SK-N-SH (cell line): ENCODE measurements around the gene CNEP1R1. TPM values are rescaled to one million over a fixed set of nuclear protein-coding genes. Genes with fewer than 3 reads are reported as not detected.

Experiments used
- CTCF ChIA-PET: fragments of 300-600, 350-600 bp; formaldehyde crosslinking; extraction: SDS; loops from one replicate; lab custom pipeline; 2021; lab: Yijun Ruan, JAX
- POLR2A ChIA-PET: fragments of 350-600 bp; sonication (Branson Sonifier 250); formaldehyde crosslinking; extraction: SDS; loops from one replicate; lab custom pipeline; 2020; ENCODE audit warnings: antibody characterized with exemption, inconsistent platforms; lab: Yijun Ruan, JAX
- DNase-seq: peaks from one replicate; pipeline ENCODE4 v3.0.0; 2012
- H2AFZ ChIP-seq: fragments of 200-600 bp; sonication (generic); 2 replicates; pipeline ENCODE4 v1.8.1; 2016; ENCODE audit warnings: antibody characterized with exemption, mild to moderate bottlenecking, low read depth
- H3F3A ChIP-seq: fragments of 200-600 bp; sonication (generic); replicated peaks from 2 replicates; pipeline ENCODE3; 2016; ENCODE audit warnings: antibody characterized with exemption, mild to moderate bottlenecking; ENCODE audit not compliant: insufficient read depth
- H3K27ac ChIP-seq, 2 experiments: fragments of 200-500 bp in 1 of 2; fragments of 200-600 bp in 1 of 2; sonication (Bioruptor generic) in 1 of 2; sonication (generic), shearing (Covaris generic) in 1 of 2; 2 replicates each; pipeline versions ENCODE4 v1.5.1 to v1.6.1; 2014 to 2016; ENCODE audit warnings: low read depth in 2 of 2, inconsistent platforms in 1 of 2, low read length in 1 of 2, mild to moderate bottlenecking in 1 of 2, mixed read lengths in 1 of 2
- H3K27me3 ChIP-seq: fragments of 200-600 bp; sonication (generic), shearing (Covaris generic); 2 replicates; pipeline ENCODE4 v1.6.1; 2016; ENCODE audit warnings: mixed run types; ENCODE audit not compliant: insufficient read depth
- H3K36me3 ChIP-seq, 2 experiments: fragments of 200-500 bp in 1 of 2; fragments of 200-600 bp in 1 of 2; sonication (Bioruptor generic) in 1 of 2; sonication (generic) in 1 of 2; replicated peaks in 1 of 2; 2 replicates each; pipeline versions ENCODE3 to v1.5.1; 2014 to 2016; ENCODE audit warnings: low read length in 1 of 2, mild to moderate bottlenecking in 1 of 2; ENCODE audit not compliant: insufficient read depth in 2 of 2, control insufficient read depth in 1 of 2
- H3K4me1 ChIP-seq, 2 experiments: fragments of 200-500 bp in 1 of 2; fragments of 200-600 bp in 1 of 2; sonication (Bioruptor generic) in 1 of 2; sonication (generic), shearing (Covaris generic) in 1 of 2; 2 replicates each; pipeline versions ENCODE4 v1.5.1 to v1.6.1; 2014 to 2016; ENCODE audit warnings: low read depth in 1 of 2, low read length in 1 of 2, mixed run types in 1 of 2; ENCODE audit not compliant: insufficient read depth in 2 of 2, control insufficient read depth in 1 of 2
- H3K4me2 ChIP-seq: fragments of 200-600 bp; sonication (generic), shearing (Covaris generic); 2 replicates; pipeline ENCODE4 v1.6.1; 2017; ENCODE audit warnings: mixed run types
- H3K4me3 ChIP-seq, 2 experiments: fragments of 200-500 bp in 1 of 2; fragments of 200-600 bp in 1 of 2; sonication (Bioruptor generic) in 1 of 2; sonication (generic), shearing (Covaris generic) in 1 of 2; 2 replicates each; pipeline versions ENCODE4 v1.5.1 to v1.8.1; 2014 to 2016; ENCODE audit warnings: low read depth in 2 of 2, inconsistent platforms in 1 of 2, low read length in 1 of 2, mild to moderate bottlenecking in 1 of 2, mixed read lengths in 1 of 2, moderate library complexity in 1 of 2
- H3K79me2 ChIP-seq: fragments of 200-600 bp; sonication (generic); 2 replicates; pipeline ENCODE4 v1.8.1; 2017; ENCODE audit warnings: mild to moderate bottlenecking; ENCODE audit not compliant: insufficient read depth
- H3K9ac ChIP-seq: fragments of 200-600 bp; sonication (generic); 2 replicates; pipeline ENCODE4 v1.6.1; 2017; ENCODE audit warnings: mixed run types
- H3K9me2 ChIP-seq: fragments of 200-600 bp; sonication (generic); 2 replicates; pipeline ENCODE4 v1.6.1; 2017; ENCODE audit warnings: mixed run types
- H3K9me3 ChIP-seq: fragments of 200-600 bp; sonication (generic); 2 replicates; pipeline ENCODE4 v1.6.1; 2017; ENCODE audit warnings: mixed run types, mild to moderate bottlenecking, moderate library complexity
- H4K20me1 ChIP-seq: fragments of 200-600 bp; sonication (generic); 2 replicates; pipeline ENCODE4 v1.6.1; 2017; ENCODE audit warnings: mild to moderate bottlenecking, mixed run types; ENCODE audit not compliant: insufficient read depth
- CHD2 ChIP-seq: fragments of 150-350 bp; IDR thresholded peaks from 2 replicates; pipeline ENCODE4 v1.6.1; 2018; ENCODE audit warnings: low read length; ENCODE audit not compliant: partially characterized antibody
- EP300 ChIP-seq, 2 experiments: IDR thresholded peaks; 2 replicates each; pipeline versions ENCODE4 v1.4.0 to v1.6.1; 2012; ENCODE audit warnings: borderline replicate concordance in 1 of 2, low read depth in 1 of 2, low read length in 1 of 2
- GATA2 ChIP-seq: sonication (generic); formaldehyde crosslinking; IDR thresholded peaks from 2 replicates; pipeline ENCODE4 v1.5.0; 2020; ENCODE audit warnings: mild to moderate bottlenecking, missing genetic modification reagents
- IRF3 ChIP-seq: fragments of 150-350 bp; IDR thresholded peaks from 2 replicates; pipeline ENCODE4 v1.6.1; 2016; ENCODE audit warnings: mild to moderate bottlenecking, low read depth, low read length
- JUND ChIP-seq: IDR thresholded peaks from 2 replicates; pipeline ENCODE4 v1.4.0; 2012
- MAX ChIP-seq: IDR thresholded peaks from 2 replicates; pipeline ENCODE4 v1.4.0; 2012; ENCODE audit warnings: low read depth
- MXI1 ChIP-seq: IDR thresholded peaks from 2 replicates; pipeline ENCODE4 v1.6.1; 2012; ENCODE audit warnings: mild to moderate bottlenecking, low read depth, low read length, improper control_type of control experiment
- NFIC ChIP-seq: IDR thresholded peaks from 2 replicates; pipeline ENCODE4 v1.4.0; 2012; ENCODE audit warnings: borderline replicate concordance
- NRF1 ChIP-seq: IDR thresholded peaks from 2 replicates; pipeline ENCODE4 v1.6.1; 2012; ENCODE audit warnings: low read depth, mild to moderate bottlenecking, low read length
- PBX3 ChIP-seq: IDR thresholded peaks from 2 replicates; pipeline ENCODE4; 2012
- POLR2AphosphoS5 ChIP-seq: IDR thresholded peaks from 2 replicates; pipeline ENCODE4 v1.6.1; 2012; ENCODE audit warnings: low read depth, low read length
- RAD21 ChIP-seq: IDR thresholded peaks from 2 replicates; pipeline ENCODE4 v1.6.1; 2012; ENCODE audit warnings: mild to moderate bottlenecking, low read length
- RCOR1 ChIP-seq: fragments of 150-350 bp; IDR thresholded peaks from 2 replicates; pipeline ENCODE4 v1.6.1; 2017; ENCODE audit warnings: antibody characterized with exemption, low read length
- RFX5 ChIP-seq: IDR thresholded peaks from 2 replicates; pipeline ENCODE4 v1.6.1; 2012; ENCODE audit warnings: mild to moderate bottlenecking, improper control_type of control experiment, low read length
- SMC3 ChIP-seq: IDR thresholded peaks from 2 replicates; pipeline ENCODE4 v1.6.1; 2012; ENCODE audit warnings: low read depth, low read length, improper control_type of control experiment
- TAF1 ChIP-seq: IDR thresholded peaks from 2 replicates; pipeline ENCODE4 v1.6.1; 2012; ENCODE audit warnings: low read depth, mild to moderate bottlenecking, low read length, moderate library complexity, borderline replicate concordance
- USF1 ChIP-seq: IDR thresholded peaks from 2 replicates; pipeline ENCODE4 v1.4.0; 2012; ENCODE audit warnings: low read depth, borderline replicate concordance
- YY1 ChIP-seq: IDR thresholded peaks from 2 replicates; pipeline ENCODE4 v1.4.0; 2012; ENCODE audit warnings: low read depth, mild to moderate bottlenecking
- ZBTB33 ChIP-seq: IDR thresholded peaks from 2 replicates; pipeline ENCODE4 v1.4.0; 2012; ENCODE audit warnings: low read depth, borderline replicate concordance
- WGBS: methylation state at CpG from one replicate; pipeline ENCODE4 v1.1.6; 2017; ENCODE audit warnings: low lambda C conversion rate; 5-methylcytosine and 5-hydroxymethylcytosine counted together
- polyA plus RNA-seq, 3 experiments: library from polyadenylated mRNA; depleted of rRNA; stranded (reverse); fragments of >200 nt; gene quantifications; 2 replicates each; pipeline ENCODE4 v1.2.3, GENCODE V29; 2012

The CNEP1R1 gene
- polyA plus RNA-seq, 1 of the 3 experiments (the other 2 are of a cell fraction), result 19.2 TPM

GRCh38 chr16:50065624-50066481 lies 40.8 kb downstream of the CNEP1R1 start, which contains the start of gene HEATR3 (continued):
- TF ChIP-seq MAX (peak; percentile 70), RAD21 (no peak), IRF3 (no peak), RCOR1 (peak; percentile 82), JUND (no peak), POLR2AphosphoS5 (peak; percentile 63), TAF1 (no peak), PBX3 (no peak), MXI1 (peak; percentile 91), YY1 (no peak)
- TF ChIP-seq, all 33 proteins: peak for 7

GRCh38 chr16:50066482-50067289 lies 41.7 kb downstream of the CNEP1R1 start:
- Histone ChIP-seq H3K36me3 (peaks cover 9 to 21% of the 10 kb centered on the region in 2 experiments), H3K4me1 (peaks cover 12 to 20% of the 10 kb centered on the region in 2 experiments; a peak in 3 of 4 replicates), H4K20me1 (0 out of 2 replicates have a peak, but pooled peaks cover 4% of the 10 kb centered on the region), H3K27me3 (no peaks in the 10 kb centered on the region), H3K4me2 (peak overlapping the region; percentile 100), H3K4me3 (peak overlapping the region; percentile 76 to 93), H3K9me3 (no peaks in the 10 kb centered on the region), H3F3A (no peaks in the 10 kb centered on the region), H3K27ac (peak overlapping the region; percentile 72 to 89; a peak in 3 of 4 replicates), H3K9me2 (no peaks in the 10 kb centered on the region), H3K9ac (peak overlapping the region; percentile 86; the same call in 1 of the 2 replicates), H3K79me2 (peaks cover 35% of the 10 kb centered on the region), H2AFZ (peak overlapping the region; percentile 100)
- no peak for DNase-seq
- POLR2A ChIA-PET, result interaction anchor here (1.0 kb wide), 1 partner anchor 144 kb away, joined by 5 read pairs; no protein-coding TSS in a partner anchor
- WGBS, result 30% methylated on average over 24 of the region's 34 CpGs
- CTCF ChIA-PET, result interaction anchor here (0.6 to 6.1 kb wide), 23 partner anchors 14 to 659 kb away, joined by 3 to 88 read pairs (median 4); partner anchors contain the start of gene CNEP1R1
- TF ChIP-seq SMC3 (no peak), EP300 (IDR thresholded peaks at IDR 0.05; ENCODE audit: borderline replicate concordance in 1 of 2, low read depth in 1 of 2, low read length in 1 of 2) (no peak), YY1 (no peak), GATA2 (CRISPR knock-in tag) (no peak), IRF3 (no peak), RCOR1 (no peak), CHD2 (no peak), PBX3 (no peak), RFX5 (no peak), NFIC (no peak), USF1 (no peak), NRF1 (no peak), MAX (no peak), ZBTB33 (no peak)
